GM23338 (cell line): ENCODE measurements around the gene DTNBP1. TPM values are rescaled to one million over a fixed set of nuclear protein-coding genes. Genes with fewer than 3 reads are reported as not detected.

Experiments used
- ATAC-seq: fragments of 200-7000 bp; cut with Tn5 transposase; 3 replicates; pipeline ENCODE4 v1.9.1; 2020
- DNase-seq: peaks from one replicate; pipeline ENCODE4 v3.0.0-alpha.2; 2015; ENCODE audit warnings: low spot score
- H2AFZ ChIP-seq: fragments of 200-600 bp; sonication (generic); 2 replicates; pipeline ENCODE4 v1.8.0; 2016; ENCODE audit warnings: antibody characterized with exemption, mild to moderate bottlenecking, moderate library complexity
- H3F3A ChIP-seq: fragments of 200-600 bp; sonication (generic); replicated peaks from 2 replicates; pipeline ENCODE4 v1.8.0; 2017; ENCODE audit warnings: antibody characterized with exemption, mixed run types, low read depth
- H3K27ac ChIP-seq: fragments of 200-600 bp; sonication (generic); 2 replicates; pipeline ENCODE4 v1.6.1; 2016; ENCODE audit warnings: low read depth
- H3K27me3 ChIP-seq: fragments of 200-600 bp; sonication (generic); 2 replicates; pipeline ENCODE4 v1.8.0; 2016; ENCODE audit warnings: mild to moderate bottlenecking, mixed run types, moderate library complexity; ENCODE audit not compliant: insufficient read depth
- H3K36me3 ChIP-seq: fragments of 200-600 bp; sonication (generic); 2 replicates; pipeline ENCODE4 v1.8.0; 2016; ENCODE audit warnings: mild to moderate bottlenecking; ENCODE audit not compliant: insufficient read depth
- H3K4me1 ChIP-seq: fragments of 200-600 bp; sonication (generic); 2 replicates; pipeline ENCODE4 v1.8.0; 2016; ENCODE audit warnings: mild to moderate bottlenecking, moderate library complexity; ENCODE audit not compliant: insufficient read depth
- H3K4me2 ChIP-seq: fragments of 200-600 bp; sonication (generic); 2 replicates; pipeline ENCODE4 v1.7.1; 2017; ENCODE audit warnings: mixed run types
- H3K4me3 ChIP-seq: fragments of 200-600 bp; sonication (generic); 2 replicates; pipeline ENCODE4 v1.6.1; 2016; ENCODE audit warnings: mixed run types
- H3K79me2 ChIP-seq: fragments of 200-600 bp; sonication (generic); replicated peaks from 2 replicates; pipeline ENCODE4 v1.8.0; 2017; ENCODE audit warnings: mild to moderate bottlenecking; ENCODE audit not compliant: insufficient read depth
- H3K9me2 ChIP-seq: fragments of 200-600 bp; sonication (generic); 2 replicates; pipeline ENCODE4 v1.8.0; 2017; ENCODE audit not compliant: insufficient read depth
- H4K20me1 ChIP-seq: fragments of 200-600 bp; sonication (generic); replicated peaks from 2 replicates; pipeline ENCODE4 v1.8.0; 2017; ENCODE audit warnings: mild to moderate bottlenecking; ENCODE audit not compliant: insufficient read depth
- H3K27ac Mint-ChIP-seq: 2 replicates; pipeline ENCODE4 v1.8.0; 2020; ENCODE audit warnings: inconsistent platforms, mild to moderate bottlenecking, moderate library complexity, mixed read lengths
- H3K27me3 Mint-ChIP-seq: 3 replicates; pipeline ENCODE4 v1.8.0; 2022; ENCODE audit warnings: low read depth, mild to moderate bottlenecking, moderate library complexity, mixed read lengths, inconsistent platforms; ENCODE audit not compliant: insufficient read depth, poor library complexity
- H3K36me3 Mint-ChIP-seq: 3 replicates; pipeline ENCODE4 v1.8.0; 2021; ENCODE audit warnings: low read depth, mild to moderate bottlenecking, inconsistent platforms, moderate library complexity, mixed read lengths
- H3K4me1 Mint-ChIP-seq: 3 replicates; pipeline ENCODE4 v1.8.0; 2020; ENCODE audit warnings: mild to moderate bottlenecking, inconsistent platforms, mixed read lengths
- H3K4me3 Mint-ChIP-seq: 3 replicates; pipeline ENCODE4 v1.8.0; 2021; ENCODE audit warnings: moderate library complexity, mild to moderate bottlenecking, inconsistent platforms, mixed read lengths
- H3K9me3 Mint-ChIP-seq: 3 replicates; pipeline ENCODE4 v1.8.0; 2020; ENCODE audit warnings: moderate library complexity, mild to moderate bottlenecking, inconsistent platforms, mixed read lengths
- CTCF ChIP-seq, 2 experiments: fragments of 200-600 bp in 1 of 2; sonication (generic) in 1 of 2; conservative IDR thresholded peaks; 2 replicates each; pipeline versions ENCODE4 v1.5.1 to v1.6.1; 2016 to 2017; ENCODE audit warnings: antibody characterized with exemption in 2 of 2, low read depth in 2 of 2, mild to moderate bottlenecking in 2 of 2, moderate library complexity in 1 of 2
- EZH2 ChIP-seq: fragments of 200-600 bp; sonication (generic); IDR thresholded peaks from one replicate; pipeline ENCODE4 v1.8.0; 2017; ENCODE audit warnings: antibody characterized with exemption, mild to moderate bottlenecking, low read depth; ENCODE audit not compliant: unreplicated experiment
- JUNB ChIP-seq: IDR thresholded peaks from one replicate; pipeline ENCODE4 v1.6.1; 2016; ENCODE audit warnings: antibody characterized with exemption; ENCODE audit not compliant: unreplicated experiment
- NANOG ChIP-seq: IDR thresholded peaks from 2 replicates; pipeline ENCODE4 v1.6.1; 2016; ENCODE audit warnings: antibody characterized with exemption, borderline replicate concordance
- POLR2AphosphoS5 ChIP-seq: IDR thresholded peaks from 2 replicates; pipeline ENCODE4 v1.6.1; 2016; ENCODE audit warnings: antibody characterized with exemption, low read depth
- REST ChIP-seq: IDR thresholded peaks from one replicate; pipeline ENCODE4 v1.6.1; 2018; ENCODE audit warnings: antibody characterized with exemption; ENCODE audit not compliant: unreplicated experiment
- STAT1 ChIP-seq: IDR thresholded peaks from one replicate; pipeline ENCODE4 v1.6.1; 2016; ENCODE audit warnings: antibody characterized with exemption; ENCODE audit not compliant: unreplicated experiment
- ZNF331 ChIP-seq: fragments of 250-450 bp; sonication (Bioruptor Pico); IDR thresholded peaks from 2 replicates; pipeline ENCODE4 v1.5.0; 2020; ENCODE audit warnings: low read depth, mild to moderate bottlenecking, moderate library complexity
- ZNF462 ChIP-seq: fragments of 250-450 bp; sonication (Bioruptor Pico); IDR thresholded peaks from 2 replicates; pipeline ENCODE4 v1.5.0; 2020; ENCODE audit warnings: mild to moderate bottlenecking, moderate library complexity
- polyA plus RNA-seq: library from polyadenylated mRNA; unstranded; fragments of >200 nt; fragmentation: Nextera tagmentation; extraction: Ambion mirVana; gene quantifications from 2 replicates; pipeline ENCODE4 v1.2.1, GENCODE V29; 2016
- total RNA-seq: library from RNA; depleted of rRNA; stranded (reverse); fragments of >200 nt; shearing (Covaris generic); gene quantifications from 2 replicates; pipeline ENCODE4 v1.2.3, GENCODE V29; 2014

The DTNBP1 gene
- total and polyA plus RNA-seq, 2 experiments from 2014 or later: 12.1 to 20.1 TPM

GRCh38 chr6:15495375-15495901, 167.4 kb downstream of the DTNBP1 start:
- Histone ChIP-seq H3K9me2 (no peaks in the 10 kb centered on the region), H2AFZ (no peak overlapping the region), H3K36me3 (peaks cover 36% of the 10 kb centered on the region), H3K4me3 (no peak overlapping the region), H3K4me2 (no peak overlapping the region), H3K27me3 (no peaks in the 10 kb centered on the region), H3F3A (peaks cover 20% of the 10 kb centered on the region), H3K27ac (peak overlapping the region; percentile 78), H3K4me1 (peaks cover 36% of the 10 kb centered on the region), H3K79me2 (peaks cover 99% of the 10 kb centered on the region), H4K20me1 (peaks cover 76% of the 10 kb centered on the region)
- Mint-ChIP-seq H3K9me3 (no peaks in the 10 kb centered on the region), H3K27me3 (peaks cover 53% of the 10 kb centered on the region), H3K27ac (peak overlapping the region; percentile 49; the same call in 1 of the 2 replicates), H3K4me3 (no peak overlapping the region), H3K4me1 (peaks cover 65% of the 10 kb centered on the region), H3K36me3 (peaks cover 81% of the 10 kb centered on the region)
- no peak for TF ChIP-seq STAT1
- TF ChIP-seq POLR2AphosphoS5: 0 out of 2 replicates have a peak, but pooled peaks have one; percentile 28
- DNase-seq: no peak
- no peak for ATAC-seq

- Histone ChIP-seq H3K4me2 (peak overlapping the region; percentile 87), H3K4me1 (peaks cover 52% of the 10 kb centered on the region), H4K20me1 (peaks cover 83% of the 10 kb centered on the region), H3F3A (peaks cover 33% of the 10 kb centered on the region), H2AFZ (no peak overlapping the region), H3K4me3 (peak overlapping the region; percentile 44), H3K79me2 (peaks cover 99% of the 10 kb centered on the region), H3K27ac (peak overlapping the region; percentile 64), H3K36me3 (peaks cover 32% of the 10 kb centered on the region), H3K27me3 (no peaks in the 10 kb centered on the region), H3K9me2 (no peaks in the 10 kb centered on the region)
- no peaks in the 10 kb centered on the region for H3K9me3 Mint-ChIP-seq
- peak; percentile 73 for DNase-seq
- H3K27ac Mint-ChIP-seq: no peak overlapping the region
- peaks cover 77% of the 10 kb centered on the region for H3K36me3 Mint-ChIP-seq
- peak overlapping the region; percentile 1 for H3K4me3 Mint-ChIP-seq
- ATAC-seq: peak; percentile 75
- peaks cover 48% of the 10 kb centered on the region for H3K27me3 Mint-ChIP-seq
- peaks cover 76% of the 10 kb centered on the region for H3K4me1 Mint-ChIP-seq
- no peak for TF ChIP-seq POLR2AphosphoS5
- TF ChIP-seq JUNB: no peak
- no peak for TF ChIP-seq ZNF462 (CRISPR knock-in tag)
- no peak for TF ChIP-seq CTCF (conservative IDR thresholded peaks at IDR 0.05; ENCODE audit: low read depth in 2 of 2)
- no peak for TF ChIP-seq ZNF331 (CRISPR knock-in tag)
- TF ChIP-seq REST: no peak
- no peak for TF ChIP-seq NANOG
- no peak for TF ChIP-seq EZH2
Measured at GRCh38 chr6:15493437-15494168, 169.2 kb downstream of the DTNBP1 start.
